Ovary (tissue), 3 donors: ENCODE data around the gene SALL4.

Experiments
- POLR2A ChIP-seq: fragments of 450-650 bp; IDR thresholded peaks from one replicate; pipeline ENCODE4 v1.6.1; 2017; ENCODE audit warnings: antibody characterized with exemption, mild to moderate bottlenecking, moderate library complexity
- TF ChIP-seq, protein P1 (sequence below), 3 donors: fragments of 450-650 bp in 2 of 3; fragments of 200-600 bp in 1 of 3; IDR thresholded peaks; one replicate each; pipeline versions ENCODE4 v1.5.1 to v1.8.0; 2016 to 2022; ENCODE audit warnings: antibody characterized with exemption in 3 of 3, mild to moderate bottlenecking in 1 of 3
- donor health status: DM: no; HTN: no; CAD: no.

DNA sequence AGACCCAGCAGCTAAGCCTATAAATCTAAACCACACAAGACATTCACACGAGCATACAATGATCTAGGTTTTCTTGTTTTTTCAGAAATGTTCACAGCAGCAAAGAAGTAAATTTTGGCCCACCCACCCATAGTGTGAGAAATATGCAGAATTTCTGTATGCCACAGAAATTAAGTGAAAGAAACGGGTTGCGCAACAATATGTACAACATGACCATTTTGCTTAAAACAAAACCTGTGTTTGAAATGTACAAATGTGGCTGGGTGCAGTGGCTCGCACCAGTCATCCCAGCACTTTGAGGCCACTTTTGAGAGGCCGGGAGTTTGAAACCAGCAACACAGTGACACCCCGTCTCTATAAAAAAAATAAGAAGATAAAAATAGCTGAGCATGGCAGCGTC, 9.4 kb downstream of the SALL4 start:
- TF ChIP-seq POLR2A: no peak
- TF ChIP-seq, protein P1, sequence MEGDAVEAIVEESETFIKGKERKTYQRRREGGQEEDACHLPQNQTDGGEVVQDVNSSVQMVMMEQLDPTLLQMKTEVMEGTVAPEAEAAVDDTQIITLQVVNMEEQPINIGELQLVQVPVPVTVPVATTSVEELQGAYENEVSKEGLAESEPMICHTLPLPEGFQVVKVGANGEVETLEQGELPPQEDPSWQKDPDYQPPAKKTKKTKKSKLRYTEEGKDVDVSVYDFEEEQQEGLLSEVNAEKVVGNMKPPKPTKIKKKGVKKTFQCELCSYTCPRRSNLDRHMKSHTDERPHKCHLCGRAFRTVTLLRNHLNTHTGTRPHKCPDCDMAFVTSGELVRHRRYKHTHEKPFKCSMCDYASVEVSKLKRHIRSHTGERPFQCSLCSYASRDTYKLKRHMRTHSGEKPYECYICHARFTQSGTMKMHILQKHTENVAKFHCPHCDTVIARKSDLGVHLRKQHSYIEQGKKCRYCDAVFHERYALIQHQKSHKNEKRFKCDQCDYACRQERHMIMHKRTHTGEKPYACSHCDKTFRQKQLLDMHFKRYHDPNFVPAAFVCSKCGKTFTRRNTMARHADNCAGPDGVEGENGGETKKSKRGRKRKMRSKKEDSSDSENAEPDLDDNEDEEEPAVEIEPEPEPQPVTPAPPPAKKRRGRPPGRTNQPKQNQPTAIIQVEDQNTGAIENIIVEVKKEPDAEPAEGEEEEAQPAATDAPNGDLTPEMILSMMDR (IDR thresholded peaks at IDR 0.05): no peak
